ENCODE data around the gene SH3RF2. TPM values are rescaled to one million over a fixed set of nuclear protein-coding genes. Genes with fewer than 3 reads are reported as not detected.
"Not testable (repeated sequence)": the region's sequence is repeated elsewhere in the genome, so short reads cannot be mapped to it uniquely, and the experiment has no call there.

The SH3RF2 gene
- total RNA-seq, 1 donor from 2014 or later = 0.61 TPM

DNA sequence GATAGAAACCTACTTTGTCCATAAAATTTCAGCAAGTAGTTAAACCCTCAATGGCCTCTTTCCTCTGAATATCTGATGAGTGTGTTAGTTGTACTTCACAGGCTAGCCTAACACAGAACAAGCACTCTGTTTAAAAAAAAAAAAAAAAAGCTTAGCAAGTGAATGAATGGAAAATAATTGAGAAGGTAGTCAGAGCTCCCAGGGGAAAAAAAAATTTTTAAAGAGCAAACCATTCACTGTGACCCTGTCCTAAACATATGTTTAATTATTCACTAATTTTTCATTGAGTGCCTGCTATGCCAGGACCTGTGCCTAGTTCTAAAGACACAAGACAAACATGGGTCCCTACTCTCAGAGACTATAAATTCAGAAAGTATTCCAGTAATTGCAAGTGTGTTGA lies 69.3 kb downstream of the SH3RF2 start:
- intact Hi-C loops (cut with micrococcal nuclease) = no loop called here

DNA sequence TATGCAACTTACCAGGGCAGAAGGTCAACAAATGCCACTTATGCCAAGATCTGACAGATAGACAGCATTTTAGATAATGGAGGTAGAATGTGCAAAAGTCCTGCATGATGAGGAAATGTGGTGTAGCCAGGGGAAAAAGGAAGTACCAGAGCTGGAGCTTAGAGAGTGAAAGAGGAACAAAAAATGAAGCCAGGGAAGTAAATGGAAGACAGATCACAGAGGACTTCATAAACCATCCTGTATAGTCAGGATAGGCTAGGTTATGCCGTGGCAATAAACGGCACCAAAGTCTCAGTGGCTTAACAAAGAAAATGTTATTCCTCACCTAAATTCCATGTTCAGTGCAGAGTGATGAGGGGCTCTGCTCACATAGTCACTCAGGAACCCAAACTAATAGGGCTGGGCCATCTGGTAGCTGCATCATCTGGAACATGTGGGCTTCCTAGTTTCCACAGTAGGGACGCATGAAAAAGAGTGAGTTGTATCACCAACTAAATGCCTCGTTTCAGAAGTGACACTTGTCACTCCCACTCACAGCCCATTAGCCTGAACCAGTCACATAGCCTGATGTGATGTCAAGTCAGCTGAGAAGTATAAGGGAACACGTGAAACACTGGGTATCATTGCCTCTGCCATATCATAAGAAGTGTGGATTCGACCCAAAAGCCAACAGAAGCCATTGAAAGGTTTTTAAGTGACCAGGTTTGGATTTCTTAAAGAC lies 70.3 kb downstream of the SH3RF2 start:
- intact Hi-C loops (cut with micrococcal nuclease) = no loop called here

DNA sequence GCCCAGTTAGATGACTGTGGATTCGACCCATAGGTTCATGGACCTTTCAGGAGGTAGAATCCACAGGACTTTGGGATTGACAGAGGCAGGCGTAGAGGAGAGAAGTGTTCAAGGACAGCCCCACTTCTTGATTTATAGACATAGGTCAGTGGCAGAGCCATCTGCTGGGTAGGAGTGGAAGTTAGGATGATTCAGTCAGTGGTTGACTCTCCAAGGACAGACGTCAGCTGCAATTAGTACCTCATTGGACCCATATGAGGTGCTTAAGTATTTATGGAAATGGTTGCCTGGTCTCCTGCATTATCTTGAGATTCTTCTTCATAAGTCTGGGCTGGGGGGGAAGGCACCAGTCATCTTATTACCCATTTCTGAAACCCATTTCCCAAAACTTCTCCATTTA lies 70.9 kb downstream of the SH3RF2 start:
- intact Hi-C loops (cut with micrococcal nuclease) = no loop called here

DNA sequence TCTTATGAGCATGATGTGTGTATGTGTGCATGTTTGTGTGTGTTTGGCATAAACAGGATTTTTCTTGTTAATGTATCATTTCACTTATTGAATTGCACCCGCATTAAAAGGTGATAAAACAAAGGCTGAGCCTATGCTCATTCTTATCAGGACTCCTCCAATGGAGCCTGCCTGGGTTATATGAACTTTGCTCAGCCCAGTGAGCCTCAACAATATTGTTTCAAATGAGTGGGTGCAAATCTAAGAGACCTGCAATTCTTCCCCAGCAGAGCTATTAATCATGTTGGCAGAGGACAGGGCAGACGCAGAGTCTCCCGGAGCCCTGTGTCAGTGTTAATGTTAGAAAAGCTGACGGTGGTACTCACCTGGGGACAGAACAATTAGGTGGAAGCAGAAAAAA lies 71.6 kb downstream of the SH3RF2 start:
- intact Hi-C loops (cut with micrococcal nuclease) = no loop called here

DNA sequence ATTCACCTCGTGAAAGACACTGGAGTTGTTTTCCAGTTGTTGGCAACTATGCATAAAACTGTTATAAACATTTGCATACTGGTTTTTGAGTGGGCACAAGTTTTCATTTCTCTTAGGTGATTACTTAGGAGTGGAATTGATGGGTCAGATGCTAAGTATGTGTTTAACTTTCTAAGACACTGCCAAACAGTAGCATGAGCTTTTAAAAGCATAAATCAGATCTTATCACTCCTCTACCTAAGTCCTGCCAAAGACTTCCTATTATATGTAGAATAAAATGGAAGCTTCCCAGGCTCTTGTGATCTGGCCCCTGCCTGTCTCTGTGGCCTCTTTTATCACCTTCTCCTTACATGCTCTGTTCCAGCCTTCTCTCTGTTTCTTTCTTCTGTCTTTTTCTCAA lies 72.6 kb downstream of the SH3RF2 start:
- intact Hi-C loops (cut with micrococcal nuclease) = no loop called here

DNA sequence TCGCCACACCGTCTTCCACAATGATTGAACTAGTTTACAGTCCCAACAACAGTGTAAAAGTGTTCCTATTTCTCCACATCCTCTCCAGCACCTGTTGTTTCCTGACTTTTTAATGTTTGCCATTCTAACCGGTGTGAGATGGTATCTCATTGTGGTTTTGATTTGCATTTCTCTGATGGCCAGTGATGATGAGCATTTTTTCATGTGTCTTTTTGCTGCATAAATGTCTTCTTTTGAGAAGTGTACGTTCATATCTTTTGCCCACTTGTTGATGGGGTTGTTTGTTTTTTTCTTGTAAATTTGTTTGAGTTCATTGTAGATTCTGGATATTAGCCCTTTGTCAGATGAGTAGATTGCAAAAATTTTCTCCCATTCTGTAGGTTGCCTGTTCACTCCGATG lies 74.1 kb downstream of the SH3RF2 start:
- intact Hi-C loops (cut with micrococcal nuclease) = not testable (repeated sequence)

DNA sequence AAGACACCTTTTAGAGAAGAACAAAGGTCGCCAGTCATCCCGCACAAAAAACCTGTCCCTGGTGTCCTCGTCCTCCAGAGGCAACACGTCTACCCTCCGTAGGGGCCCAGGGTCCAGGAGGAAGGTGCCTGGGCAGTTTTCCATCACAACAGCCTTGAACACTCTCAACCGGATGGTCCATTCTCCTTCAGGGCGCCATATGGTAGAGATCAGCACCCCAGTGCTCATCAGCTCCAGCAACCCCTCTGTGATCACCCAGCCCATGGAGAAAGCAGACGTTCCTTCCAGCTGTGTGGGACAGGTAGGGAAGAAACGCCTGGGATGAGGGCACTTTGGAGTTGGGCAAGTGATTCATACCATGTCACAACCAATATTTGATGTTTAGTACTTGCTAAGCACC lies 77.4 kb downstream of the SH3RF2 start:
- intact Hi-C loops (cut with micrococcal nuclease) = no loop called here

DNA sequence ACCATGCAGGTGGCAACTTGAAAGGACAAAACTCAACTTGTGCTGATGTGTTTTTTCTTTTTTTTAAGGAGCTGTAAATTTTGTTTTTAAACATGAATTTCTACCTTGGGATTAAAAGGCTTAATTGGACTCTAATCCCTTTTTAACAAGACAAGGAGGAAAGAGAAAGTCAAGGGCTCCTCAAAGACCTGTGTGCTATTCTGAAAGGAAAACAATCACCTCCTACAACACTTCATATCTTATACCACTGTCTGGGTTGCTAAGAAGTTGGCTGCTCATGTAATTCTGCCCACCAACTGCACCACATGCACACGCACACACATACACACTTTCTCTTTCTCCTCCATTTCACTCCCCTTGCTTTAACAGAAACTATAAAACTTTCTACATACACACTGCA lies 78.6 kb downstream of the SH3RF2 start:
- intact Hi-C loops (cut with micrococcal nuclease) = no loop called here

DNA sequence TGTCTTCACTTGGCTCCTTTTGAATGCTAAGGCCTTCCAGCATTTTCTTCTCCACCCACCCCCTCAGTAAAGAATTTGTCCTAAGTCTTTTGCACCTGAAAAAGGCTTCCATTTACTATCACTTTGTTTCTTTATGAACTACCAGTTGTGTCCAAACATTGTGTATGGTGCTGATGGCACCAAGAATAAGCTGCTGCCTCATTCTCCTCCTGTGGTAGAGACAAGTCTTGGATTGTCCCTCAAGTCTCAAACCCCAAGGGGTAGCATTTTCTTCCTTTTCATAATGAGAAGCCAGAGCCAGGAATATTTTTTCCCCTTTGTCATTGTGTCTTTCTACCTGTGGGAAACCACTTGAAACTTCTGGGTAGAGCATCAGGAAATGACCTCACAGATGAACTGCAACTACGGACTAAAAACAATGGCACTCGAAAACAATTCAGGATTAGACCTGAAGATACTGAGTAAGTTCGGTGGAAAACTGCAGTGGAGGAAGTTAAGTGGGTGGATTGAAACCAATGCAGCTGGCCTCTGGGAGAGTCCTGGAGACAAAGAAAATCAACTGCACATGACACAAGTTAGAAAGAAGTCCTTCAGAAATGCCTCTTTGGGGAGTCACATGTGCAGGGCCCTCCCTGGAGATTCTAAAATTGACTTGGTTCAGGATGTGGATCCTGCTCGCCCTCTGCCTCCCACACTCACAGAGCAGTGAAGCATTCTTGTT lies 80.5 kb downstream of the SH3RF2 start:
- intact Hi-C loops (cut with micrococcal nuclease) = no loop called here

DNA sequence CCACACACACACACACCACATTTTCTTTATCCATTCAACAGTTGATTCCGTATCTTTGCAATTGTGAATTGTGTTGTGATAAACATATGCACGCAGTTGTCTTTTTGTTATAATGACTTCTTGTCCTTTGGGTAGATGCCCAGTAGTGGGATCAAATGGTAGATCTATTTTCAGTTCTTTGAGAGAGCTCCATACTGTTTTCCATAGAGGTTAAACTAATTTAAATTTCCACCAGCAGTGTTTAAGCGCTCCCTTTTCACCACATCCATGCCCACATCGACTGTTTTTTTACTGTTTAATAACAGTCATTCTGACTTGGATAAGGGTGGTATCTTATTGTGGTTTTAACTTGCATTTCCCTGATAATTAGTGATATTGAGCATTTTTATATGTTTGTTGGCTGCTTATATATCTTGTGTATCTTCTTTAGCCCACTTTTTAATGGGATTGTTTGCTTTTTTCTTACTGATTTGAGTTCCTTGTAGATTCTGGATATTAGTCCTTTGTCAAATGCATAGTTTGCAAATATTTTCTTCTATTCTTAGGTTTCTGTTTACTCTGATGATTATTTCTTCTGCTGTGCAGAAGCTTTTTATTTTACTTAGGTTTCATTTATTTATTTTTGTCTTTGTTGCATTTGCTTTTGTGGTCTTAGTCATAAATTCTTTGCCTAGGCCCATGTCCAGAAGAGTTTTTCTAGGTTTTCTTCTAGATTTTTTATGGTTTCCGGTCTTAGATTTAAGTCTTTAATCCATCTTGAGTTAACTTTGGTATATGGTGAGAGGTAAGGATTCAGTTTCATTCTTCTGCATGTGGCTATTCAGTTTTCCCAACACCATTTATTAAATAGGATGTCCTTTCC lies 82.4 kb downstream of the SH3RF2 start:
- intact Hi-C loops (cut with micrococcal nuclease) = no loop called here

DNA sequence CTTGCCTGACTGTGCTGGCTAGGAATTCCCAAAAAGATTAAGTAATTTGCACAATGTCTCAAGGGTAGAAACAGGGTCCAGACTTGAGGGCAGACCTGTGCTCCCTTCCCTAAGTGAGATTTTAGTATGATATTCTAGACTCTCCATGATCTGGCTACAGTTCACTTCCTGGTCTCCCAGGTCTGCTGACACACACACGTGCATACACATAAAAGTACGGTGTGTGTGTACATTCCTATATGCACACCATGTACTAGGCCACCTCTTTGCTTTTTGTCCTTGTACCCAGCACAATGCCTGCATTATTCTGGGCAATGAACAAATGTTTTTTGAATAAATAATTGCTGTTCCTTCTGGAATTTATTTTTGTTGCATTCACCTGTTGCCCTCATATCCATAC lies 83.7 kb downstream of the SH3RF2 start:
- intact Hi-C loops (cut with micrococcal nuclease) = no loop called here

DNA sequence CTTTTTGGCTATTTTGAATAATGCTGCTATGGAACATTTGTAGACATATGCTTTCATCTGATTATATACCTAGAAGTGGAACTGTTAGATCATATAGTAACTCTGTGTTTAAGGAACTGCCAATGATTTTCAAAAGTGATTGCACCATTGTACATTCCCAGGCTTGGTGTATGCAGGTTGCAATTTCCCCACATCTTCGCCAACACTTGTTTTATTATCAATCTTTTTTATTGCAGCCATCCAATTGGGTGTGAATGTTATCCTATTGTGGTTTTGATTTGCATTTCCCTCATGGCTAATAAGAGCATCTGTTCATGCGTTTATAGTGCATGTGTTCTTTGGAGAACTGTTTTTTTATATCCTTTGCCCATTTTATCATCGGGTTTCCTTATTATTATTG lies 87.7 kb downstream of the SH3RF2 start:
- intact Hi-C loops (cut with micrococcal nuclease) = no loop called here

DNA sequence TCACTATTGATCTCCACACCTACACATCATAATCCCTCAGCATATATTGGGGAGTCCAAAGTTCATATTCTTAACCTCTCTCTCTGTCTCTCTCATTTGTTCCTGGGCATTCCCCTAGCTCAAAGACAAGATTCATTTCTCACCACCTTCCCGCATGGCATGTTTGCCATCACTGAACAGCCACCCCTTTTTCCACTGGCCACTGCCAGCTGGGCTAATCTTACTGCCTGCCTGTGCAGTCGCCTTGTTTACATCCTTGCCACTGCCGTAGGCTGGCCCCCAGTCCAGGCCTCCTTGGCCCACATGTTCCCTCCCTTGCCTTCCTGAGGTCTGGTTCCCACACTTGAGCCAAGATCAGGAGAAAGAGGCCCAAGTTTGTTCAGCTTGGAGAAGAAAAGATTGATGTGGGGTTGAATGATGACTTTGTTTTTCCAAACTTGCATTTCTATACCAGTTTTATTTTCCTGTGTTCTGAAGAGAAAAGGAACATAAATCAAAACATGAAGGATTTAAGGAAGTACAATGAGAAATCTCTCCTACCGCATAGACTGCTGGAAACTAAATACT lies 88.8 kb downstream of the SH3RF2 start:
- intact Hi-C loops (cut with micrococcal nuclease) = no loop called here

DNA sequence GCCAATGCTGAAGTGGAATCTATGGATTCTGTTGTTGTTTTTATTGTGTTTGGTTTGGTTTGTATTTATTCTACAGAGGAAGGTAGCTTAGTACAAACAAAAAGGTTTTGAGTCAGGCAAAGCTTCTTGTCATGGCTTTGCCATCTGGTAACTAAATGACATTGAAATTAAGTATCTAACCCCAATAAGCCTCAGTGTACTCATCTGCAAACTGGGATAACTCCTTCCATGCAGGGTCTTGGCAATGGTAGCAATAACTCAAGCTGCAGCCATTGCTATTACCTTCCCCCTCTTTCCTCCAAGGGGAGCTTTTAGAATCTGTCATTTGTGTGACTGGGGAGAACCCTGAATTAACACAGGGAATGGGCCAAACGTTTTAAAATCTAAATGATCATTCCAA lies 89.3 kb downstream of the SH3RF2 start:
- intact Hi-C loops (cut with micrococcal nuclease) = no loop called here

DNA sequence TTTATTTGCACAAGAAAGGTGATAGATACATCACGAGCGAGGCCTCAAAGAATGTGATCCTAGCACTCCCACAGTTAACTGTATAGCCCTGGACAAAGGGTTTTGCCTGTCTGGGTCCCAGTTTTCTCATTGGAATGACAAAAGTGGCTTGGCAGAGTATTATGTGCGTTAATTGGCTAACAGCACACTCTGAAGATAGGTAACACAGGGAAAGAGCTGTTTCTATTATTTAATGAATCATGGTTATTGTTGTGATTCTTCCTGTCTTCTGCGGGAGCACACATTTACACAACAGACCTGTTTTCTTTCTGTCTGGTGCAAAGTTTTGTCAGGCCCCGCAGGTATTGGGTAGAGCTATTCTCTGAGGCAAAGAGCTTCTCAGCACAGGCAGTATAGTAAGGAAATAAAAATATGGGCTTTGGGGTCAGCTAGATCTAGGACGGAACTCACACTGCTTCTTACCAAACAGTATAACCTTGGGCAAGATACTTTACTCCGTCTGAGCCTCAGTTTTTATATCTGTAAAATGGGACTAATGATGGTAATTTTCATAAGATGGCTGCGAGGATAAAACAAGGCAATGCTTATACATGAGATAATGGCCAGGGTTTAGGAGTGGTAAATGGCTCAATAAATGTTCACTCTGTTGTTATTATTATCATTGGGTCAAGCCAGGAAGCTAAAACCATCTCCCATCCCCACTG lies 90.1 kb downstream of the SH3RF2 start:
- intact Hi-C loops (cut with micrococcal nuclease) = no loop called here

DNA sequence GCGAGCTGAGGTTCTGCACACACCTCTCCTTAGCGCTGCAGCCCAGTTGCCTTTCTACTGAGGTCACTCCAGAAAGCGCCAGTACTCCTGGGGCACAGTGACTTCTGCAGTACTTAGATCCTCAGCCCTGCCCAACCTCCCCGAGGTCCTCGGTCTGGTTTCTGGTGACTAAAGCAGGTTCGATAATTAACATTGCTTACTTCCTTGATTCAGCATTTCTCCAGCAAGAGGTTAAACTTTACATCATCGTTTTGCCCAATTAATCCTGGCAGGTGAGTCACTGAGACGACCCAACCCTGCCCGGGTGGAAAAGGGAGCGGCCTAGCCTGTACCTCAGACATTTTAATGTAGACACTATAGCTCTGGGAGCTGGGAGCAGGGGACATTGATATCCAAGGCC lies 91.4 kb downstream of the SH3RF2 start:
- intact Hi-C loops (cut with micrococcal nuclease) = no loop called here

DNA sequence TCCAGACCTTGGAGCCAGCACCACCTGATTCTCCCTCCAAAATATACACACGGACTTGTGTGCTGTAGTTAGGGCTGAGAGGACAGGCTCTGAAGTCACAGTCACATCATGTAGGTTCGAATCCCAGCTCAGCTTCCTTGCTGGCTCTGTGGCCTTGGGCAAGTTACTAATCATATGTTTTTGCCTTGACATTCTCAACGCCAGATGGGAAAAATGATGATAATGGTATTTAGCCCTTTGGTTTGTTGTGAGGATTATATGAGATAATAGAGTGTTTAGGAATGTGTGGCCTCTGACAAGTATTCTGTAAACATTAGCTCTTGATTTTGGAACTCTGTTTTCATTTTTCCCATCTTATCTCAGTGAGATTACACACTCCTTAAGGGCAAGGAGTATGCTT lies 96.5 kb downstream of the SH3RF2 start:
- intact Hi-C loops (cut with micrococcal nuclease) = no loop called here

DNA sequence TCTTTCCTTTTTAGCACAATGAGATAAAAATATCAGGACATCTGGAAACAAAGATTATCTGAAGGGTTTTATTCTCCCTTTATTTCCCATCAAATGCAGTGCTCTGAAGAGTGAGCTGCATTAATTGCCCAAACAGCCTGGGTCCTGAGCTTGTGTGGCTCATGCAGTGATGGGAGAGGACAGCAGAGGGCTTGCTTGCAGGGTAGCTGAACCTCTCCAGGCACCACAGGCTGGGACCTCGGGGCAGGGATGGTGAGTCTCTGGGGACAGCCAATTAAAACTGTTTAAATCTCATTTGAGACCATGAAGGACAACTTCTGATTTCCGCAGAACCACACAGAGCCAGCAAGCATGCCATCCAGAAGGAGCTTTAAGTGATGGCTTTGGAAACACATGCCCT lies 97.7 kb downstream of the SH3RF2 start:
- intact Hi-C loops (cut with micrococcal nuclease) = no loop called here

DNA sequence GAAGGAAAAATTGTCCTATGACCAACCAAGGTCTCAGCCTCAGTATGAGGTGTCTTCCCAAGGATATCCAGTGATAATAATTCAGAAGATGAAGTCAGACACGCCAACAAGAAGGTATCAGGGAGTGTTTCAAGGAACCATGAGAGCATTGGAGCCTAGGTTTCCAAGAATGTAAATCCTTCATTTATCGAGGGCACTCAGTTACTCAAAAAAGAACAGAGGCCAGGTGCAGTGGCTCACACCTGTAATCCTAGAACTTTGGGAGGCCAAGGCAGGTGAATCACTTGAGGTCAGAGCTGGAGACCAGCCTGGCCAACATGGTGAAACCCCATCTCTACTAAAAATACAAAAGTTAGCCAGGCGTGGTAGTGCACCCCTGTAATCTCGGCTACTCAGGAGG lies 98.2 kb downstream of the SH3RF2 start:
- intact Hi-C loops (cut with micrococcal nuclease) = no loop called here

DNA sequence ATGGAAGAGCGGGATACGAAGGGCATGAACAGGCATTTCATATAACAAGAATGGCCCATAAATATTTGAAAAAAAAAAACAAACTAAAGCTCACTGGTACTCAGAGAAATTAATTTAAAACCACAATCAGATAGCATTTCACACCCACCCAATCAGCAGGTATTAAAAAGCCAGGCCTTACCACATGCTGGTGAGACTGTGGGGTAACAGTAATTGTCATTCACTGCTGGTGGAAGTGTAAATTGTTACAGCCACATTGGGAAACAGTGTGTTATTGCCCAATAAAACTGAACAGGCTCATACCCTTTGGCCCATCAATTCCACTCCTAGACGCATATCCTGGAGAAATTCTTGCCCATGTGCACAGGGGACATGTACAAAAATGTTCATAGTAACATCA lies 103.0 kb downstream of the SH3RF2 start:
- intact Hi-C loops (cut with micrococcal nuclease) = no loop called here

DNA sequence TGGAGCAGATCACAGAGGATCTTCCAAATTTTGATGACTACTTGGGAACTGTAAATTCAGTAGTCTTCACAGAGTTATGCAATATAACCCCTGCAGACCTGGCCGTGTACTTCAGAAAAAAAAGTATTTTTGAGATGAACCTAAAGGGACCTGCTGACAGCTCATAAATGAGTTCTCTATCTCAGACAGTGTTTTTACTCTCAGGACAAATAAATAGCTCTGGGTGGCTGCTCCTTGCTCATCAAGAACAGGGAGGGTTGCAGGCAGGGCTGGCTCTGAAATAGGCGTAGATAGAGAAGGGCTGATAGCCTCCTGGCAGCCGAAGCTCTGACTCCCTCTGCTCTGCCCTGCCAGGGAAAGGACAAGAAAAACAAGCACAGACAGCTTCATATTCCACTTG lies 104.1 kb downstream of the SH3RF2 start:
- intact Hi-C loops (cut with micrococcal nuclease) = no loop called here

All from T-helper 1 cell treated with Interleukin-12 subunit alpha and Interleukin-12 subunit beta and Interleukin-4 antibody, amounts not matched to agents 30 ng/mL and 1 ng/mL, for 36 hours (primary cell).